NB4 (cell line): ENCODE results near the gene SFXN5.

Experiments
- DNase-seq: peaks from one replicate; pipeline ENCODE4 v3.0.0; 2010; ENCODE audit warnings: low read depth
- H3K4me3 ChIP-seq: one replicate; pipeline ENCODE4 v1.5.1; 2011; ENCODE audit warnings: mild to moderate bottlenecking, low read depth, low read length, moderate library complexity
- MYC ChIP-seq: IDR thresholded peaks from 2 replicates; pipeline ENCODE4 v1.6.1; 2011; ENCODE audit warnings: low read depth, low read length
- POLR2A ChIP-seq: IDR thresholded peaks from 2 replicates; pipeline ENCODE4 v1.6.1; 2011; ENCODE audit warnings: mild to moderate bottlenecking; ENCODE audit not compliant: insufficient read length; ENCODE audit errors: extremely low read depth
- TF ChIP-seq, protein P1 (sequence below): IDR thresholded peaks from one replicate; pipeline ENCODE4 v1.5.1; 2012; ENCODE audit warnings: low read depth, low read length
- TF ChIP-seq, protein P2 (sequence below): IDR thresholded peaks from 2 replicates; pipeline ENCODE4 v1.6.1; 2011; ENCODE audit warnings: low read depth, low read length

Gene SFXN5

DNA sequence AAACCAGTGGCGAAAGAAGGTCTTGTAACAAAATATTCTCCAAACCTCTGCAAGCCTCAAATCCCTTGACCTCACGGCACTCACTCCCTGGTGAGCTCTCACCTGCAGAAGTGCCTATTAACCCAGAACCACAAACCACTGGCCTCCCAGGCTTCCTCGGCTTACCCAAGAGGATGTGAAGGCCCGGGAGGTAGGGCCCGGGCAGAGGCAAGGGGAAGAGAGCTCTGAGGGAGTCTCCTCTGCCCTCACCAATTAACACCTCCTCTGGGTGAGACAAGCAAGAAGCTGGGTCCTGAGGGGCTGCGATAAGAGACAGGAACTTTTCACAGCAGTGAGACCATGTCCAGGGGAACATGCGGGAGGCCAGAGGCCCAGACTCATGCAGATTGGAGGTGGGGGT is 100.5 kb downstream of the SFXN5 start:
- peak; percentile 70 for DNase-seq
- no peak overlapping the region for H3K4me3 ChIP-seq
- no peak for TF ChIP-seq MYC
- TF ChIP-seq, protein P1, sequence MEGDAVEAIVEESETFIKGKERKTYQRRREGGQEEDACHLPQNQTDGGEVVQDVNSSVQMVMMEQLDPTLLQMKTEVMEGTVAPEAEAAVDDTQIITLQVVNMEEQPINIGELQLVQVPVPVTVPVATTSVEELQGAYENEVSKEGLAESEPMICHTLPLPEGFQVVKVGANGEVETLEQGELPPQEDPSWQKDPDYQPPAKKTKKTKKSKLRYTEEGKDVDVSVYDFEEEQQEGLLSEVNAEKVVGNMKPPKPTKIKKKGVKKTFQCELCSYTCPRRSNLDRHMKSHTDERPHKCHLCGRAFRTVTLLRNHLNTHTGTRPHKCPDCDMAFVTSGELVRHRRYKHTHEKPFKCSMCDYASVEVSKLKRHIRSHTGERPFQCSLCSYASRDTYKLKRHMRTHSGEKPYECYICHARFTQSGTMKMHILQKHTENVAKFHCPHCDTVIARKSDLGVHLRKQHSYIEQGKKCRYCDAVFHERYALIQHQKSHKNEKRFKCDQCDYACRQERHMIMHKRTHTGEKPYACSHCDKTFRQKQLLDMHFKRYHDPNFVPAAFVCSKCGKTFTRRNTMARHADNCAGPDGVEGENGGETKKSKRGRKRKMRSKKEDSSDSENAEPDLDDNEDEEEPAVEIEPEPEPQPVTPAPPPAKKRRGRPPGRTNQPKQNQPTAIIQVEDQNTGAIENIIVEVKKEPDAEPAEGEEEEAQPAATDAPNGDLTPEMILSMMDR, result no peak
- TF ChIP-seq POLR2A, result no peak
- TF ChIP-seq, protein P2, sequence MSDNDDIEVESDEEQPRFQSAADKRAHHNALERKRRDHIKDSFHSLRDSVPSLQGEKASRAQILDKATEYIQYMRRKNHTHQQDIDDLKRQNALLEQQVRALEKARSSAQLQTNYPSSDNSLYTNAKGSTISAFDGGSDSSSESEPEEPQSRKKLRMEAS, result no peak

DNA sequence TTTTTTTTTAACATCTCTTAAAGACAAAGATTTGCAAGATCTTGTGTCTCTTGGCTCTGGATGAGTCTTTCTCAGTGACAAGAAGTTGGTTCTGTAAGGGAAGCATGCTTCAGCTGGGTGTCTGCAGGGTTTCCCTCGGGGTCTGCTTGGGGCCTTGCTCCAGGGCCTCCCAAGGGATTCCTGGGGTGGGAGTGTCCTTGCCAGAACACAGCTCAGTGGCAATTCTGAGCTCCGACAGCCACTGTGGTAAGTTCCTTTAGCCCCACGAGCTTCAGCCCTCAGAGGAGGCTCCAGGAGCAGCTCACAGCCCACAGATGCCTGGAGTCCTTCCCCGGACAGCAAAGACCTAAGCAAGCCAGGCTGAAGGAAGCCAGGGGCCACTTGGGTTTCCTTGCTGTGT is 101.8 kb downstream of the SFXN5 start:
- TF ChIP-seq POLR2A (no peak), MYC (no peak)
- TF ChIP-seq, protein P2, result no peak
- TF ChIP-seq, protein P1, result no peak
- H3K4me3 ChIP-seq, result no peak overlapping the region
- peak; percentile 77 for DNase-seq

DNA sequence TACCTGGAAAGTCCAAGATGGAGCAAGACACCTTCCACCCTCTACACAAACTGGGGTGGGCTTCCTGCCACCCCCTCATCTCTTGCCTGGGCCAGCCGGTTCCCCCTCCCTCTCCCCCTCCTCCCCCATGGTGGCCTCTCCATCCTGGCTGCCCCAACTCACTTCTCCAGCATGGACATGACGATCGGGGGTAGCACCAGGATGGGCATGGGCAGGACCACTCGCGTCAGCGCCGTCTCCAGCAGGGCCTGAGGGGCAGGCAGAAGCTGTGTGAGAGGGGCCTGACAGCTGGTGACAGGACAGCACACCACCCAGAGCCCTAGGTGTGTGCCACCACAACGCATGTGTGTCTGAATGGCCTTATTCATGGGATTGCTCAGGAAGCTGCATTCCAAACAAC is 103.2 kb downstream of the SFXN5 start:
- H3K4me3 ChIP-seq, result no peak overlapping the region
- DNase-seq, result no peak
- no peak for TF ChIP-seq MYC
- TF ChIP-seq, protein P1, result no peak

DNA sequence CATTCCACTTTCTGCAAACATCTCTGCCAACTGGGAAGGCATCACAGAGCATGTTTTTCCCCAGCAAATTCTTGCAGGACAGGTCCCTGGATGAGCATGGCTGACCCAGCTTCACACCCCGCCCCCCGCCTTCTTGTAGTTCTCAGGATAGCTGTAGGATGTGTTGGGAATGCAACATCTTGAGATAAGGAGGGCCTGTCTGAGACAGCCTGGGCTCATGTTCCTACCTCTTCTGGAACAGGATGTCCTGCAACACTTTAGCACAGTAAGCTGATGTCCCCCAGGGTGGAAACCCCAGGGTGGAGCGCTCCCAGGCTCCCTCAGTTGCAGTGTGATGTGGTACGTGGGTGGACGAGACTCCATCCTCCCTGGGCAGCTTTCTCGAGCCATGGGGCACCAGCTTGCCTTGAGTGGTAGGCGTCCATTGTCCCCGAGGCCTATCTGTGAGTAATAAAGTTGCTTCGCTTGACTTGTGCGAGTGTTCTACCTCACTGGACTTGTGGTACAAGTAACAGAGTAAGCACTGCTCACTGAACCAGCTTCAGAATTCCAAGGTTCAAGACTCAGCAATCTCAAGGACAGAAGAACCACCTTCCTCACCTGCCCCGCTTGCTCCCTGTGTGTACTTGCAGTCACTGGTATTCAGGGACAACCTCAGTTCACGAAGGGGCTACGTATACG is 105.6 kb downstream of the SFXN5 start:
- TF ChIP-seq, protein P1, result no peak
- TF ChIP-seq MYC, result no peak
- TF ChIP-seq, protein P2, result no peak
- TF ChIP-seq POLR2A, result no peak
- no peak for DNase-seq
- no peak overlapping the region for H3K4me3 ChIP-seq

DNA sequence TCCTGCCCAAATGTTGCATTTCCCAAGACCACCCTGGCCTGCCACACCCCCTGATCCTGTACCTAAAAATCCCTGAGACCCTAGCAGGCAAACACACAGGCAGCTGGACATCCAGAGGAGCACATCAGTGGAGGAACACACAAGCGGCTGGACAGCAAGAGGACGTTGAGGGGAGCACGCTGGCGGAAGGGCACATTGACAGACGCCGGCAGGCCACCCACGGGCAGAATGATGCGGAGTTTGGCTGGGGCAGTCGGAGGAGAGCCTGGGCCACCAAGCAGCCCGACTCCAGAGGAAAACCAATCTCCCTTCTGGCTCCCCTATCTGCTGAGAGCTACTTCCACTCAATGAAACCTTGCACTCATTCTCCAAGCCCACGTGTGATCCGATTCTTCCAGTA is 106.5 kb downstream of the SFXN5 start:
- DNase-seq, result no peak
- H3K4me3 ChIP-seq, result no peak overlapping the region
- TF ChIP-seq, protein P1, result no peak
- TF ChIP-seq, protein P2, result no peak
- TF ChIP-seq MYC (no peak), POLR2A (no peak)

DNA sequence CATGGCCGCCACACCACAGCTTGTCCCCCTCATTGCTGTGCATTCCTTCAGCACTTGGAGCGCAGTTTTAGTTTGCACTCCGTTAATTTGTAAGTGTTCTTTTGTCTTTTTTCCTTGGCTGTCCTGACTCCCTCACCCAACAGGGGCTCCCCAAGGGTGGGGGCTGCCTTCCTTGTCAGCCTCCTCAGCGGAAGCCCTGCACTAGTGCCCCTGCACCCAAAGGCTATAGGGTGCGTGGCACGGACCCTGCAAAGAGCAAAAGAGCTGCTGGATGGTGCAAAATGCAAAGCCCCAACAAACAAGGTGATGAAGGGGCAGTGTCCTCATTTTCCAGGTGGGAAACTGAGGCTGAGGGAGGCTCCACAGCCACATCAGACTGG is 107.4 kb downstream of the SFXN5 start:
- no peak overlapping the region for H3K4me3 ChIP-seq
- no peak for DNase-seq
- TF ChIP-seq, protein P1, result no peak
- TF ChIP-seq POLR2A (no peak), MYC (no peak)
- TF ChIP-seq, protein P2, result no peak
